ENCODE data around the gene TNFAIP8L3. TPM values are rescaled to one million over a fixed set of nuclear protein-coding genes. Genes with fewer than 3 reads are reported as not detected.

TNFAIP8L3 gene
- total and polyA plus RNA-seq, 7 donors: 0.52 to 47.3 (median 0.78) TPM

GRCh38 chr15:51090753-51091152 is 4.0 kb downstream of the TNFAIP8L3 start:
- peaks cover 0 to 41% (median 19%) of the 10 kb centered on the region in 3 donors for H3K27me3 ChIP-seq (ENCODE audit: insufficient read depth in 3 of 3, low read length in 2 of 3)
- WGBS, 3 donors: 47 to 59% (median 55%) methylated on average over 3 of the region's 3 CpGs
- H3K27ac ChIP-seq: no peak overlapping the region
- intact Hi-C loops (cut with DNase I): no loop called here
- H3K36me3 ChIP-seq (ENCODE audit: insufficient read depth in 1 of 2, low read depth in 1 of 2): no peaks in the 10 kb centered on the region
- no peak overlapping the region for H3K4me3 ChIP-seq
- ATAC-seq: no peak
- H3K4me1 ChIP-seq: no peaks in the 10 kb centered on the region
- TF ChIP-seq, protein P1, sequence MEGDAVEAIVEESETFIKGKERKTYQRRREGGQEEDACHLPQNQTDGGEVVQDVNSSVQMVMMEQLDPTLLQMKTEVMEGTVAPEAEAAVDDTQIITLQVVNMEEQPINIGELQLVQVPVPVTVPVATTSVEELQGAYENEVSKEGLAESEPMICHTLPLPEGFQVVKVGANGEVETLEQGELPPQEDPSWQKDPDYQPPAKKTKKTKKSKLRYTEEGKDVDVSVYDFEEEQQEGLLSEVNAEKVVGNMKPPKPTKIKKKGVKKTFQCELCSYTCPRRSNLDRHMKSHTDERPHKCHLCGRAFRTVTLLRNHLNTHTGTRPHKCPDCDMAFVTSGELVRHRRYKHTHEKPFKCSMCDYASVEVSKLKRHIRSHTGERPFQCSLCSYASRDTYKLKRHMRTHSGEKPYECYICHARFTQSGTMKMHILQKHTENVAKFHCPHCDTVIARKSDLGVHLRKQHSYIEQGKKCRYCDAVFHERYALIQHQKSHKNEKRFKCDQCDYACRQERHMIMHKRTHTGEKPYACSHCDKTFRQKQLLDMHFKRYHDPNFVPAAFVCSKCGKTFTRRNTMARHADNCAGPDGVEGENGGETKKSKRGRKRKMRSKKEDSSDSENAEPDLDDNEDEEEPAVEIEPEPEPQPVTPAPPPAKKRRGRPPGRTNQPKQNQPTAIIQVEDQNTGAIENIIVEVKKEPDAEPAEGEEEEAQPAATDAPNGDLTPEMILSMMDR (IDR thresholded peaks at IDR 0.05): no peak
- no peaks in the 10 kb centered on the region for H3K9me3 ChIP-seq
- no peak for DNase-seq

GRCh38 chr15:51089699-51090453 is 4.8 kb downstream of the TNFAIP8L3 start:
- H3K4me1 ChIP-seq: no peaks in the 10 kb centered on the region
- intact Hi-C loops (cut with DNase I): no loop called here
- H3K27ac ChIP-seq: no peak overlapping the region
- no peaks in the 10 kb centered on the region for H3K9me3 ChIP-seq
- TF ChIP-seq, protein P1 (IDR thresholded peaks at IDR 0.05): no peak
- ATAC-seq (no peak), DNase-seq (no peak)
- no peak overlapping the region for H3K4me3 ChIP-seq
- WGBS, 3 donors: 70 to 82% (median 76%) methylated on average over 4 of the region's 4 CpGs
- peaks cover 0 to 34% (median 18%) of the 10 kb centered on the region in 3 donors for H3K27me3 ChIP-seq (ENCODE audit: insufficient read depth in 3 of 3, low read length in 2 of 3)
- no peaks in the 10 kb centered on the region for H3K36me3 ChIP-seq (ENCODE audit: insufficient read depth in 1 of 2, low read depth in 1 of 2)

- no peak for ATAC-seq
- no peak overlapping the region for H3K4me3 ChIP-seq
- TF ChIP-seq, protein P1 (IDR thresholded peaks at IDR 0.05): no peak
- no peak for DNase-seq
- intact Hi-C loops (cut with DNase I): no loop called here
- WGBS, 3 donors: 96 to 100% (median 98%) methylated on average over 1 of the region's 1 CpG
- H3K9me3 ChIP-seq: no peaks in the 10 kb centered on the region
- no peak overlapping the region for H3K27ac ChIP-seq
- H3K27me3 ChIP-seq (ENCODE audit: insufficient read depth in 3 of 3, low read length in 2 of 3): peaks cover 0 to 32% (median 12%) of the 10 kb centered on the region in 3 donors
- no peaks in the 10 kb centered on the region for H3K36me3 ChIP-seq (ENCODE audit: insufficient read depth in 1 of 2, low read depth in 1 of 2)
- no peaks in the 10 kb centered on the region for H3K4me1 ChIP-seq
Observed at GRCh38 chr15:51089041-51089440, 5.7 kb downstream of the TNFAIP8L3 start.

- WGBS, 3 donors: 78 to 88% (median 82%) methylated on average over 2 of the region's 2 CpGs
Observed at GRCh38 chr15:51088585-51088984, 6.1 kb downstream of the TNFAIP8L3 start.

More at GRCh38 chr15:51088585-51088984, 6.1 kb downstream of the TNFAIP8L3 start:
- intact Hi-C loops (cut with DNase I): no loop called here
- Histone ChIP-seq H3K4me1 (no peaks in the 10 kb centered on the region), H3K36me3 (ENCODE audit: insufficient read depth in 1 of 2, low read depth in 1 of 2) (no peaks in the 10 kb centered on the region), H3K27ac (no peak overlapping the region), H3K9me3 (no peaks in the 10 kb centered on the region), H3K27me3 (ENCODE audit: insufficient read depth in 3 of 3, low read length in 2 of 3) (peaks cover 0 to 27% (median 9%) of the 10 kb centered on the region in 3 donors), H3K4me3 (no peak overlapping the region)
- TF ChIP-seq, protein P1 (IDR thresholded peaks at IDR 0.05): no peak
- DNase-seq (no peak), ATAC-seq (no peak)

Data from psoas muscle (tissue), 8 donors.